ENCODE data around the gene STPG4. TPM values are rescaled to one million over a fixed set of nuclear protein-coding genes. Genes with fewer than 3 reads are reported as not detected.

The STPG4 gene, protein sequence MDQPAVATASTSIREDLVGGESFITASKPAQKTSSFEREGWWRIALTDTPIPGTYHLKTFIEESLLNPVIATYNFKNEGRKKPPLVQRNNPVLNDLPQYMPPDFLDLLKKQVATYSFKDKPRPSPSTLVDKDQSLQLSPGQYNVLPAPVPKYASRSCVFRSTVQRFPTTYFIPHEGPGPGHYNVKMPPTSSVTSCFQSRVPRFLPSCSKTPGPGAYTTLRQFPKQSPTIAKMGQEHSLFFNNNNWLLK
- not detected for total RNA-seq
- long read RNA-seq, partial matches to known transcripts: 0 of 1 reads
- long read RNA-seq, other reads (novel, unspliced or antisense): 1 of 1 reads

GRCh38 chr2:47155091-47155876, at the start of gene STPG4:
Gene STPG4 (minus strand): TSS chr2:47155308. CDS start chr2:47155251, 57 bp downstream.
- no peak for TF ChIP-seq CTCF (IDR thresholded peaks at IDR 0.05; ENCODE audit: borderline replicate concordance)
- Histone ChIP-seq H3K27me3 (ENCODE audit: low read depth) (no peaks in the 10 kb centered on the region), H3K4me1 (no peaks in the 10 kb centered on the region), H3K36me3 (peaks cover 48% of the 10 kb centered on the region), H3K4me3 (no peak within 1 kb of the TSS), H3K9me3 (replicated peaks) (no peaks in the 10 kb centered on the region), H3K27ac (replicated peaks) (no peak within 1 kb of the TSS)
- no peak for DNase-seq
- intact Hi-C loops (cut with micrococcal nuclease): no loop called here

DNA sequence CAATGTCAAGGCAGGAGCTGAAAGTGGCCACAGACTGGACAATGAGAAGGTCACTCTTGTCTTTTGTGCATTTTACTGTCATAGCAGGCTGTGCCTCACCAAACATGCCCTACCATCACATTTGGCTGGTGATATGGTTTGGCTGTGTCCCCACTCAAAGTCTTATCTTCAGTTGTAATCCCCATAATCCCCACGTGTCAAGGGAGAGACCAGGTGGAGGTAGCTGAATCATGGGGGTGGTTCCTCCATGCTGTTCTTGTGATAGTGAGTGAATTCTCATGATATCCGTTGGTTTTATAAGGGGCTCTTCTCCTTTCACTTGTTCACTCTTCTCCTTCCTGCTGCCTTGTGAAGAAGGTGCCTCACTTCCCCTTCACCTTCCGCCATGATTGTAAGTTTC, 49.6 kb upstream of the STPG4 start:
- H3K9me3 ChIP-seq (replicated peaks): no peaks in the 10 kb centered on the region
- H3K27ac ChIP-seq (replicated peaks): no peak overlapping the region
- H3K4me3 ChIP-seq: no peak overlapping the region
- H3K27me3 ChIP-seq (ENCODE audit: low read depth): no peaks in the 10 kb centered on the region
- intact Hi-C loops (cut with micrococcal nuclease): no loop called here
- TF ChIP-seq CTCF (IDR thresholded peaks at IDR 0.05; ENCODE audit: borderline replicate concordance): no peak
- DNase-seq: no peak
- H3K36me3 ChIP-seq: no peaks in the 10 kb centered on the region
- H3K4me1 ChIP-seq: peaks cover 9% of the 10 kb centered on the region

- Histone ChIP-seq H3K27me3 (ENCODE audit: low read depth) (no peaks in the 10 kb centered on the region), H3K36me3 (no peaks in the 10 kb centered on the region), H3K27ac (replicated peaks) (no peak overlapping the region), H3K4me3 (no peak overlapping the region), H3K9me3 (replicated peaks) (no peaks in the 10 kb centered on the region), H3K4me1 (peaks cover 9% of the 10 kb centered on the region)
- DNase-seq: no peak
- TF ChIP-seq CTCF (IDR thresholded peaks at IDR 0.05; ENCODE audit: borderline replicate concordance): no peak
- intact Hi-C loops (cut with micrococcal nuclease): no loop called here
These were observed 48.9 kb upstream of the STPG4 start for GRCh38 chr2:47203995-47204394.

DNA sequence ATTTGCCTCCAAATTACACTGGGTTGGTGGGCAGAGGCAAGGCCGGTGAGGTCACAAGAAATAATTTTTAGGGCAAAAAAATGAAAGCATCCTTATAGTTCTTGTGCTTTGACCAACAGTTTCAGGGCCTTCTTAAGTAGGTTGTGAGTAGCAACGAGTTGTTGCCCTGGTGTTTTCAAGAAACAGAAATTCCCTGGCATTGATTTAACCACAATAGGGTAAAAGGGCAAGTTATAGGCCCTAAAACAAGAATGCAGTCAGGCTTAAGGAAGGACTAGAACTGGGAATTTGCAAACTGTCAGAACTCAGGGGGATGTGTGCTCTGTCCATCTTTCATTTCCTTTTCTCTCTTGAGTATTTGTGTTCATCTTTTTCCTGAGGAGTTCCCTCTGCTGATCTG, 46.1 kb upstream of the STPG4 start:
- intact Hi-C loops (cut with micrococcal nuclease): no loop called here
- peaks cover 9% of the 10 kb centered on the region for H3K4me1 ChIP-seq

GRCh38 chr2:47198985-47199451, 43.9 kb upstream of the STPG4 start:
- no peak for TF ChIP-seq CTCF (IDR thresholded peaks at IDR 0.05; ENCODE audit: borderline replicate concordance)
- no peaks in the 10 kb centered on the region for H3K36me3 ChIP-seq
- no peaks in the 10 kb centered on the region for H3K27me3 ChIP-seq (ENCODE audit: low read depth)
- no peak overlapping the region for H3K4me3 ChIP-seq
- H3K9me3 ChIP-seq (replicated peaks): no peaks in the 10 kb centered on the region
- no peak for DNase-seq
- H3K4me1 ChIP-seq: peaks cover 2% of the 10 kb centered on the region
- intact Hi-C loops (cut with micrococcal nuclease): no loop called here
- no peak overlapping the region for H3K27ac ChIP-seq (replicated peaks)

More for the DNA sequence above, 46.1 kb upstream of the STPG4 start:
- Histone ChIP-seq H3K27me3 (ENCODE audit: low read depth) (no peaks in the 10 kb centered on the region), H3K27ac (replicated peaks) (no peak overlapping the region), H3K4me3 (no peak overlapping the region), H3K36me3 (no peaks in the 10 kb centered on the region), H3K9me3 (replicated peaks) (no peaks in the 10 kb centered on the region)
- no peak for TF ChIP-seq CTCF (IDR thresholded peaks at IDR 0.05; ENCODE audit: borderline replicate concordance)
- DNase-seq: no peak

Measured in left ventricle myocardium inferior (tissue), 1 donor.